Heart right ventricle (tissue), 16 donors: ENCODE measurements around the gene KDELR3. TPM values are rescaled to one million over a fixed set of nuclear protein-coding genes. Genes with fewer than 3 reads are reported as not detected.
A peak's percentile ranks its signal among the peaks of the same experiment; 100 is the strongest.

Source experiments
- ATAC-seq, 8 donors: fragments of 200-7000 bp; cut with Tn5 transposase; one replicate each; pipeline ENCODE4 v1.9.1; 2020; ENCODE audit warnings: mild to moderate bottlenecking in 8 of 8, moderate library complexity in 8 of 8, moderate number of reproducible peaks in 1 of 8
- DNase-seq, 2 donors: peaks; one replicate each; pipeline ENCODE4 v3.0.0-alpha.2; 2020
- H3K27ac ChIP-seq, 10 donors: fragments of 200-600 bp; sonication (generic) in 2 of 10; one replicate each; pipeline versions ENCODE4 v1.5.0 to v1.8.0; 2020 to 2022; ENCODE audit warnings: mild to moderate bottlenecking in 3 of 10
- H3K27me3 ChIP-seq, 7 donors: fragments of 200-600 bp; one replicate each; pipeline ENCODE4 v1.8.0; 2021 to 2022; ENCODE audit warnings: mild to moderate bottlenecking in 2 of 7
- H3K36me3 ChIP-seq, 9 donors: fragments of 200-600 bp; sonication (generic) in 1 of 9; one replicate each; pipeline versions ENCODE4 v1.5.0 to v1.8.0; 2020 to 2022; ENCODE audit warnings: mild to moderate bottlenecking in 2 of 9
- H3K4me1 ChIP-seq, 9 donors: fragments of 200-600 bp; sonication (generic) in 1 of 9; one replicate each; pipeline versions ENCODE4 v1.5.0 to v1.8.0; 2020 to 2022; ENCODE audit warnings: mild to moderate bottlenecking in 4 of 9
- H3K4me3 ChIP-seq, 10 donors: fragments of 200-600 bp; sonication (generic) in 2 of 10; one replicate each; pipeline versions ENCODE4 v1.5.0 to v1.8.0; 2020 to 2022; ENCODE audit warnings: mild to moderate bottlenecking in 7 of 10, moderate library complexity in 2 of 10
- H3K9me3 ChIP-seq, 11 donors: fragments of 200-600 bp in 10 of 11; sonication (generic) in 2 of 11; one replicate each; pipeline versions ENCODE4 v1.5.0 to v1.8.0; 2013 to 2022; ENCODE audit warnings: mild to moderate bottlenecking in 2 of 11, control low read depth in 1 of 11, moderate library complexity in 1 of 11
- WGBS, 2 donors: extraction: QIAGEN DNeasy Blood & Tissue Kit; methylation state at CpG; one replicate each; pipeline ENCODE4 v1.1.7; 2013; ENCODE audit warnings: inconsistent platforms in 1 of 2; 5-methylcytosine and 5-hydroxymethylcytosine counted together
- intact Hi-C, 10 donors: fragments of 100-400 bp; cut with DNase I; formaldehyde crosslinking; loops; one replicate each; pipeline versions ENCODE4 v1.11.1 to v1.14.2; 2022
- long read RNA-seq, 3 donors: library from polyadenylated mRNA; unstranded; transcript quantifications; one replicate each; pipeline ENCODE4 v2.0.0, GENCODE V29; 2020 to 2021
- polyA plus RNA-seq, 2 donors: library from polyadenylated mRNA; stranded (reverse); fragments of 200-250 nt; gene quantifications; one replicate each; pipeline ENCODE4 v1.2.3, GENCODE V29; 2013
- total RNA-seq, 10 donors: library from RNA; stranded (reverse); fragmentation: NEBNext Ultra II Directional in 3 of 10; extraction: Animal tissue kit (Norgen Biotek cat#: 25700) in 3 of 10; gene quantifications; one replicate each; pipeline versions ENCODE4 v1.2.1 to v1.2.4, GENCODE V29; 2021 to 2023
- TF ChIP-seq, protein P1 (sequence below), 9 donors: fragments of 200-600 bp; sonication (generic) in 2 of 9; IDR thresholded peaks; one replicate each; pipeline versions ENCODE4 v1.5.0 to v1.8.0; 2021 to 2022; ENCODE audit warnings: antibody characterized with exemption in 9 of 9, mild to moderate bottlenecking in 5 of 9, moderate library complexity in 1 of 9
- donor health status: Arrhythmogenic right ventricular cardiomyopathy.
- donor health status: ischemic (EF 13 %, LVEDD 7.1; RV severe dilation, severe dysfunction).
- donor health status: healthy with polysubstance abuse.
- donor health status: DM: no; HTN: yes; CAD: no.
- donor health status: DM: no; HTN: no; CAD: no.
- donor health status: ischemic (EF 25% LVEDD 6.9; RV normal size, moderate dysfunction).
- donor health status: ischemic (EF 25% LVEDD 5.7; RV mildly dilated, moderate dysfunction).
- donor health status: healthy.
- donor health status: DM: yes; HTN: yes; CAD: no.
- donor health status: Ischemic cardiomyopathy.
- donor health status: ischemic (EF 35%, LVEDD 5.7; RV mildly dilated, moderate dysfunction).
- donor health status: nonischemic (EF 11% LVEDD 7.7; RV severe dilation, severe dysfunction).
- donor health status: DM: yes; HTN: yes; CAD: no.
- donor health status: PGD.
- donor health status: ischemic (EF 29% LVEDD 5.4; RV normal size, mild dysfunction).
- donor health status: nonischemic (EF 23%, LVEDD 6.1; RV moderate dilation, normal function).

The KDELR3 gene
- total RNA-seq (10 to 100 TPM in 3 of 10 donors, 1 to 10 TPM in 7; 3.4 to 12.9 (median 7.9) TPM), polyA plus RNA-seq (10 to 100 TPM in 1 of 2 donors, 1 to 10 TPM in 1; 9.4 to 11.5 TPM)
- long read RNA-seq, donor 1, partial matches to known transcripts, result 0 of 4 reads
- long read RNA-seq, donor 1, other reads (novel, unspliced or antisense), result 1 of 4 reads
- long read RNA-seq, donor 2, transcript KDELR3-201 (5 exons, 1,728 nt), result major isoform, 8 of 9 reads
- long read RNA-seq, donor 2, partial matches to known transcripts, result 0 of 9 reads
- long read RNA-seq, donor 2, other reads (novel, unspliced or antisense), result 0 of 9 reads
- long read RNA-seq, donor 3, transcript KDELR3-201 (5 exons, 1,728 nt), result major isoform, 15 of 15 reads
- long read RNA-seq, donor 3, partial matches to known transcripts, result 0 of 15 reads
- long read RNA-seq, donor 3, other reads (novel, unspliced or antisense), result 0 of 15 reads

GRCh38 chr22:38467904-38468442, at the start of gene KDELR3:
Gene KDELR3, plus strand, starts transcription at chr22:38468096. Its CDS starts 138 bp downstream, at chr22:38468234.
- DNase-seq, result peak; percentile 70 to 72
- ATAC-seq, result peak; percentile 72 to 95 (median 86)
- no peaks in the 10 kb centered on the region for H3K36me3 ChIP-seq
- peaks cover 0 to 60% (median 0%) of the 10 kb centered on the region in 7 donors for H3K27me3 ChIP-seq
- H3K27ac ChIP-seq, result peak within 1 kb of the TSS in 9 of 10 donors; percentile 18 to 78 (median 73)
- intact Hi-C loops, result loop anchor here in 4 of 10 donors (5.0 kb wide), 3 partner anchors 34 to 51 kb away; partner anchors contain the start of gene DDX17 (in 1 of the 4)
- H3K4me1 ChIP-seq, result peaks cover 3 to 32% (median 24%) of the 10 kb centered on the region in 9 donors
- peak within 1 kb of the TSS; percentile 49 to 84 (median 65) for H3K4me3 ChIP-seq
- TF ChIP-seq, protein P1, sequence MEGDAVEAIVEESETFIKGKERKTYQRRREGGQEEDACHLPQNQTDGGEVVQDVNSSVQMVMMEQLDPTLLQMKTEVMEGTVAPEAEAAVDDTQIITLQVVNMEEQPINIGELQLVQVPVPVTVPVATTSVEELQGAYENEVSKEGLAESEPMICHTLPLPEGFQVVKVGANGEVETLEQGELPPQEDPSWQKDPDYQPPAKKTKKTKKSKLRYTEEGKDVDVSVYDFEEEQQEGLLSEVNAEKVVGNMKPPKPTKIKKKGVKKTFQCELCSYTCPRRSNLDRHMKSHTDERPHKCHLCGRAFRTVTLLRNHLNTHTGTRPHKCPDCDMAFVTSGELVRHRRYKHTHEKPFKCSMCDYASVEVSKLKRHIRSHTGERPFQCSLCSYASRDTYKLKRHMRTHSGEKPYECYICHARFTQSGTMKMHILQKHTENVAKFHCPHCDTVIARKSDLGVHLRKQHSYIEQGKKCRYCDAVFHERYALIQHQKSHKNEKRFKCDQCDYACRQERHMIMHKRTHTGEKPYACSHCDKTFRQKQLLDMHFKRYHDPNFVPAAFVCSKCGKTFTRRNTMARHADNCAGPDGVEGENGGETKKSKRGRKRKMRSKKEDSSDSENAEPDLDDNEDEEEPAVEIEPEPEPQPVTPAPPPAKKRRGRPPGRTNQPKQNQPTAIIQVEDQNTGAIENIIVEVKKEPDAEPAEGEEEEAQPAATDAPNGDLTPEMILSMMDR (IDR thresholded peaks at IDR 0.05), result peak in 3 of 9 donors; percentile 5 to 19 (median 6)
- WGBS, 2 donors, result 2% methylated on average over 53 of the region's 53 CpGs
- H3K9me3 ChIP-seq, result no peaks in the 10 kb centered on the region

DNA sequence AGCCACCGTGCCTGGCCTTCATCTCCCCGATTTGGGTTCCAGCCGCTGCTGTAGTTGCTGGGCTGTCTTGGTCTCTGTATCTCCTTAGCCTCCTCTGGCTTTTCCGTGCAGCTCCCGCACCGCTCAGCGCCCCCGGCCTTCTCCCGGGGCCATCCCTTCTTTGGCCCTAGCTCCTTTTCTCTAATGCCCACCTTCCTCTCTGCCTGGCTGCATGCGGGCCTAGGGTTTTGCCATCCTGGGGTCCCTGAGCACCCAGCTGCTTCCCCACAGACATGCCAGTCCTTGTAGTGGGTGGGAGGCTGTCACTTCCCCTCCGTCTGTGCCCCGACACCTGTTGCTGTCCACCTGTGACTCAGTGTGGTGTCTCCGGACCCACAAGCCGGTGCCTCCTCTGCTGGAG, 49.3 kb upstream of the KDELR3 start:
- Histone ChIP-seq H3K4me1 (peaks cover 0 to 37% (median 5%) of the 10 kb centered on the region in 9 donors), H3K9me3 (no peaks in the 10 kb centered on the region), H3K4me3 (no peak overlapping the region), H3K27ac (peak overlapping the region in 1 of 10 donors; percentile 52), H3K27me3 (no peaks in the 10 kb centered on the region), H3K36me3 (no peaks in the 10 kb centered on the region)
- WGBS, 2 donors, result 87 to 89% methylated on average over 14 of the region's 14 CpGs
- DNase-seq (no peak), ATAC-seq (no peak)
- intact Hi-C loops, result loop anchor here in 3 of 10 donors (5.0 to 10.0 kb wide), 3 partner anchors 49 to 156 kb away; partner anchors contain the start of genes DDX17 (in 1 of the 3), DMC1 (in 1 of the 3) and KDELR3 (in 1 of the 3)
- TF ChIP-seq, protein P1 (IDR thresholded peaks at IDR 0.05), result no peak

GRCh38 chr22:38419121-38419857, 48.6 kb upstream of the KDELR3 start:
- no peak for DNase-seq
- Histone ChIP-seq H3K36me3 (peaks cover 0 to 2% (median 0%) of the 10 kb centered on the region in 9 donors), H3K4me3 (no peak overlapping the region), H3K9me3 (no peaks in the 10 kb centered on the region), H3K27ac (peak overlapping the region in 6 of 10 donors; percentile 4 to 55 (median 49)), H3K27me3 (no peaks in the 10 kb centered on the region), H3K4me1 (peaks cover 0 to 33% (median 4%) of the 10 kb centered on the region in 9 donors)
- no peak for ATAC-seq
- WGBS, 2 donors, result 82 to 84% methylated on average over 14 of the region's 14 CpGs
- intact Hi-C loops, result loop anchor here in 3 of 10 donors (5.0 to 10.0 kb wide), 3 partner anchors 48 to 156 kb away; partner anchors contain the start of genes DDX17 (in 1 of the 3), DMC1 (in 1 of the 3) and KDELR3 (in 1 of the 3)
- TF ChIP-seq, protein P1 (IDR thresholded peaks at IDR 0.05), result no peak

DNA sequence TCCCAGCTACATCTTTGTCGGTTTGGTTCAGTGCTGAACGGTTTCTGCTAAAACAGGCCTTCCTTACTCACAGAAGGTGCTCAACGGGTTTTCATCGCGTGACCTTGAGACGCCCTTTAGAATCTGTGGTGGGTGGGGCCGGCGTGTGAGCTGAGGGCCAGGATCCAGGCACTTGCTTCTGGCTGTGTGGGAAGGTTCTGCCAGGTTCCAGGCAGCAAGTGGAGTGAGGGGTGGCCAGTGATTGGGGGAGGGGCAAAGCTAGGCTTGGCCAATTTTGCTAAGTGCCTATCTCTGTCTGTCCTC, 48.1 kb upstream of the KDELR3 start:
- H3K27ac ChIP-seq, result peak overlapping the region in 6 of 10 donors; percentile 4 to 55 (median 49)
- H3K9me3 ChIP-seq, result no peaks in the 10 kb centered on the region
- ATAC-seq, result no peak
- peaks cover 0 to 31% (median 4%) of the 10 kb centered on the region in 9 donors for H3K4me1 ChIP-seq
- 53 to 56% methylated on average over 8 of the region's 8 CpGs for WGBS, 2 donors
- H3K27me3 ChIP-seq, result no peaks in the 10 kb centered on the region
- intact Hi-C loops, result loop anchor here in 3 of 10 donors (5.0 to 10.0 kb wide), 3 partner anchors 47 to 155 kb away; partner anchors contain the start of genes DDX17 (in 1 of the 3), DMC1 (in 1 of the 3) and KDELR3 (in 1 of the 3)
- TF ChIP-seq, protein P1 (IDR thresholded peaks at IDR 0.05), result no peak
- no peak for DNase-seq
- peaks cover 0 to 4% (median 0%) of the 10 kb centered on the region in 9 donors for H3K36me3 ChIP-seq
- H3K4me3 ChIP-seq, result no peak overlapping the region
